OCI-LY7 (cell line): ENCODE results near the gene CNTN6. TPM values are rescaled to one million over a fixed set of nuclear protein-coding genes. Genes with fewer than 3 reads are reported as not detected.
"Not testable (repeated sequence)": the region's sequence is repeated elsewhere in the genome, so short reads cannot be mapped to it uniquely, and the experiment has no call there.

Source experiments
- BruUV-seq: library from RNA; stranded (reverse); fragments of 400-500 nt; replicated peaks from 2 replicates; lab custom pipeline; 2021; lab: Mats Ljungman, UMichigan
- CTCF ChIA-PET: fragments of 300-600 bp; sonication (Branson Sonifier 250); formaldehyde crosslinking; loops from one replicate; lab custom pipeline; 2022; ENCODE audit warnings: antibody characterized with exemption; ENCODE audit not compliant: unreplicated experiment; lab: Charles Lee
- POLR2A ChIA-PET: fragments of 300-600 bp; sonication (Branson Sonifier 250); formaldehyde crosslinking; loops from one replicate; lab custom pipeline; 2022; ENCODE audit warnings: antibody characterized with exemption; lab: Charles Lee
- DNase-seq: peaks from one replicate; pipeline ENCODE4 v3.0.0-alpha.2; 2015; ENCODE audit warnings: low spot score
- H2AFZ ChIP-seq: fragments of 200-600 bp; sonication (generic), shearing (Covaris generic); 2 replicates; pipeline ENCODE4 v1.6.1; 2014; ENCODE audit warnings: mild to moderate bottlenecking, antibody characterized with exemption, low read length, moderate library complexity
- H3K27ac ChIP-seq: fragments of 200-600 bp; sonication (generic); 2 replicates; pipeline ENCODE4 v1.5.1; 2014; ENCODE audit warnings: mixed run types, low read depth, mild to moderate bottlenecking, moderate library complexity, low read length, inconsistent platforms; ENCODE audit not compliant: poor library complexity, severe bottlenecking
- H3K36me3 ChIP-seq: fragments of 200-600 bp; sonication (generic); 2 replicates; pipeline ENCODE4 v1.6.1; 2014; ENCODE audit warnings: mild to moderate bottlenecking, antibody characterized with exemption, low read length, moderate library complexity, mixed read lengths; ENCODE audit not compliant: insufficient read depth
- H3K4me1 ChIP-seq: fragments of 200-600 bp; sonication (generic); 2 replicates; pipeline ENCODE4 v1.5.1; 2014; ENCODE audit warnings: mild to moderate bottlenecking, low read length; ENCODE audit not compliant: insufficient read depth, poor library complexity, severe bottlenecking
- H3K4me2 ChIP-seq: fragments of 200-600 bp; sonication (generic); 2 replicates; pipeline ENCODE4 v1.6.1; 2014; ENCODE audit warnings: mild to moderate bottlenecking, low read length
- H3K4me3 ChIP-seq: fragments of 200-600 bp; sonication (generic); 2 replicates; pipeline ENCODE4 v1.5.1; 2014; ENCODE audit warnings: mild to moderate bottlenecking, low read depth, low read length; ENCODE audit not compliant: poor library complexity, severe bottlenecking
- H3K79me2 ChIP-seq: fragments of 200-600 bp; sonication (generic); 2 replicates; pipeline ENCODE4 v1.6.1; 2016; ENCODE audit warnings: low read depth, mild to moderate bottlenecking, low read length, moderate library complexity, mixed read lengths; ENCODE audit not compliant: insufficient read depth
- H3K9me2 ChIP-seq: fragments of 200-600 bp; sonication (generic); 2 replicates; pipeline ENCODE4 v1.6.1; 2016; ENCODE audit warnings: mild to moderate bottlenecking, low read length, mixed read lengths; ENCODE audit not compliant: insufficient read depth
- H3K9me3 ChIP-seq: fragments of 200-600 bp; sonication (generic); 2 replicates; pipeline ENCODE4 v1.6.1; 2014; ENCODE audit warnings: mild to moderate bottlenecking, mixed run types, low read length, mixed read lengths
- H4K20me1 ChIP-seq: fragments of 200-600 bp; sonication (generic); 2 replicates; pipeline ENCODE4 v1.6.1; 2014; ENCODE audit warnings: mild to moderate bottlenecking, antibody characterized with exemption, low read length, moderate library complexity, mixed read lengths; ENCODE audit not compliant: insufficient read depth
- EZH2phosphoT487 ChIP-seq: fragments of 200-600 bp; sonication (generic); IDR thresholded peaks from 2 replicates; pipeline ENCODE4 v1.6.1; 2018; ENCODE audit warnings: low read depth, borderline replicate concordance, mild to moderate bottlenecking, mixed run types, antibody characterized with exemption, low read length, moderate library complexity, mixed read lengths
- intact Hi-C: fragments of 100-400 bp; cut with micrococcal nuclease; formaldehyde crosslinking; loops from one replicate; pipeline ENCODE4 v1.10.0; 2022; ENCODE audit not compliant: unreplicated experiment
- total RNA-seq, 2 experiments: library from RNA; depleted of rRNA in 1 of 2; stranded (reverse); fragments of >200 nt in 1 of 2; shearing (Covaris generic) in 1 of 2; gene quantifications; 2 replicates each; pipeline ENCODE4 v1.2.3, GENCODE V29; 2014 to 2022
- TF ChIP-seq, protein P1 (sequence below): fragments of 200-600 bp; sonication (generic); conservative IDR thresholded peaks from 2 replicates; pipeline ENCODE4 v1.5.1; 2014; ENCODE audit warnings: mild to moderate bottlenecking, antibody characterized with exemption, low read length, moderate library complexity, mixed read lengths

CNTN6 gene
- total RNA-seq, 2 experiments from 2014 or later, result not detected

DNA sequence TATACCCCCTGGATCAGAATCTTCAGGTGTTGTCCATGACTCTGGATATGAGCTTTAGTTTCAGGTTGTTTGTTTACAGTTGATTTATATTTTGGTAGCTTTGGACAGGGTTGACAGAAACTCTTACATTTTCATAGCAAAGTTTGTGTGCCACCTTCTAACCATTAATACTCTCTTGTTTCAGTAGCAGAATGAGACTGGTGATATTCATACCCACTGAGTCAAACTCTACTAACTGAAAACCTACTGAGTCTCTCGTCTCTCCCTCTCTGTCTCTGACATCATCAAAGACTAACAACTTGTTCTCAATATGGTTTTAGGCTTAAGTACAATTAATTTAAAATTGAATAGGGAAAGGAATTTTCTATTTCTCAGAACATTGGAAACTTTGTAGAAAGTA, 282.3 kb downstream of the CNTN6 start:
- no TSS peak for BruUV-seq
- no peak overlapping the region for H2AFZ ChIP-seq
- H3K79me2 ChIP-seq, result no peaks in the 10 kb centered on the region
- DNase-seq, result no peak
- H3K36me3 ChIP-seq, result no peaks in the 10 kb centered on the region
- intact Hi-C loops, result no loop called here
- no peak overlapping the region for H3K4me3 ChIP-seq
- no peaks in the 10 kb centered on the region for H4K20me1 ChIP-seq
- H3K27ac ChIP-seq, result no peak overlapping the region
- H3K9me3 ChIP-seq, result no peaks in the 10 kb centered on the region
- H3K9me2 ChIP-seq, result no peaks in the 10 kb centered on the region
- no peak for TF ChIP-seq EZH2phosphoT487
- TF ChIP-seq, protein P1, sequence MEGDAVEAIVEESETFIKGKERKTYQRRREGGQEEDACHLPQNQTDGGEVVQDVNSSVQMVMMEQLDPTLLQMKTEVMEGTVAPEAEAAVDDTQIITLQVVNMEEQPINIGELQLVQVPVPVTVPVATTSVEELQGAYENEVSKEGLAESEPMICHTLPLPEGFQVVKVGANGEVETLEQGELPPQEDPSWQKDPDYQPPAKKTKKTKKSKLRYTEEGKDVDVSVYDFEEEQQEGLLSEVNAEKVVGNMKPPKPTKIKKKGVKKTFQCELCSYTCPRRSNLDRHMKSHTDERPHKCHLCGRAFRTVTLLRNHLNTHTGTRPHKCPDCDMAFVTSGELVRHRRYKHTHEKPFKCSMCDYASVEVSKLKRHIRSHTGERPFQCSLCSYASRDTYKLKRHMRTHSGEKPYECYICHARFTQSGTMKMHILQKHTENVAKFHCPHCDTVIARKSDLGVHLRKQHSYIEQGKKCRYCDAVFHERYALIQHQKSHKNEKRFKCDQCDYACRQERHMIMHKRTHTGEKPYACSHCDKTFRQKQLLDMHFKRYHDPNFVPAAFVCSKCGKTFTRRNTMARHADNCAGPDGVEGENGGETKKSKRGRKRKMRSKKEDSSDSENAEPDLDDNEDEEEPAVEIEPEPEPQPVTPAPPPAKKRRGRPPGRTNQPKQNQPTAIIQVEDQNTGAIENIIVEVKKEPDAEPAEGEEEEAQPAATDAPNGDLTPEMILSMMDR, result no peak
- H3K4me1 ChIP-seq, result no peaks in the 10 kb centered on the region
- POLR2A ChIA-PET, result interaction anchor here (0.6 to 1.4 kb wide), 2 partner anchors 28 to 231 kb away, joined by 3 read pairs; no protein-coding TSS in a partner anchor
- H3K4me2 ChIP-seq, result no peak overlapping the region
- CTCF ChIA-PET, result no interaction called here

DNA sequence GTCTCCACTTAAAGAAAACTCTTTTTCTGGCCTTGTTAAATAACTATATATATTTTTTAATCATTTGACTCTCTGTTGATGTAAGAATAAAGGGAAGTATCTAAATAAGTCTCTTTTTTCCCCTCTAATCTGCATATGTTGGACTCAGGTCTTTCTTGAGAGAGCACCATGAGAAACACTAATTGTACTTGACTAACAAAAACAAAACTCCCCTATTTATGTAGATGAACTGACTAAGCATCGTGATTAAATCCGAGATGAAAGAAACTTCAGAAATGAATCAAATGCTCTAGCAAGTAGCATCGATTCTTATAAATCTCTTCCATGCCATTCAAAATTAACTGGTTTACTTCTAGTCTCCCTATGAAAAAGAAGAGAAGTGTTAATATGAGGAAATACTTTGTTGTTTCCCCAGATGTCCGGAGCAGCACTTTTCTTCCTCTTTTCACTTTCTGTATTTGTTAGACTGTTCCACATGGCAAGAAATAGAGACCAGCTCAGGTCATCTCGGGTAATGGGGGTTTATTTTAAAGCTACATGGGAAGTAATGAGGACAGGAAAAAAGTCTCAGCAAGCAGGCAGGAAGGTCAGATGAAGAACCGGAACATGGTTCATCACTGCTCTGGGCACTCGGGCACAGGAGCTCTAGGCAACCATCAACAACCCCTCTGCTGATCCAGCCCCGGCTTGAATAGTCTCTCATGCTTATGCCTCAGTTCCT, 288.3 kb downstream of the CNTN6 start:
- Histone ChIP-seq H4K20me1 (no peaks in the 10 kb centered on the region), H3K4me1 (no peaks in the 10 kb centered on the region), H3K36me3 (no peaks in the 10 kb centered on the region), H3K79me2 (no peaks in the 10 kb centered on the region), H3K9me3 (0 out of 2 replicates have a peak, but pooled peaks cover 3% of the 10 kb centered on the region), H3K9me2 (no peaks in the 10 kb centered on the region), H3K27ac (no peak overlapping the region), H2AFZ (peak overlapping the region; percentile 76), H3K4me3 (peak overlapping the region; percentile 38), H3K4me2 (peak overlapping the region; percentile 49)
- DNase-seq, result peak; percentile 24
- TF ChIP-seq, protein P1, result no peak
- TF ChIP-seq EZH2phosphoT487, result no peak
- ChIA-PET CTCF (no interaction called here), POLR2A (no interaction called here)
- intact Hi-C loops, result no loop called here
- no TSS peak for BruUV-seq

DNA sequence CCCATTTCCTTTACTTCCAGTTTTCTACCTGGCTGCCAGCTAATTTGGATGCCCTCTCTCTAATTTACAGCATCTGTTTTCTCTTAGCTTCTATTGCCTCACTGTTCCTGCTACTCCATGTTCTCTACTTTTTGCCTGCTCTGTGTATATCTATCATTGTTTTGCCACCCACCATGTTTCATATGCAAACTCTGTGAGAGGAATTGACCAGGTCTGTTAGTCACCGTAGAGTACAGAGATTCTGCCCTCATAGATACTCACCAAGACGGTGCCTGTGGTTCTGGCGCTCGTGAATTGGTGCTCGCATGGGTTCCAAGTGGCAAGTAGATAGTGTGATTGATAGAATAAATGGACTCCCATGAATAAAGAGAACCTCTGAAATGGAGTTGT, 288.8 kb downstream of the CNTN6 start:
- ChIA-PET CTCF (no interaction called here), POLR2A (no interaction called here)
- Histone ChIP-seq H3K36me3 (no peaks in the 10 kb centered on the region), H3K4me2 (peak overlapping the region; percentile 49), H4K20me1 (no peaks in the 10 kb centered on the region), H3K79me2 (no peaks in the 10 kb centered on the region), H3K4me3 (peak overlapping the region; percentile 38), H3K4me1 (no peaks in the 10 kb centered on the region), H3K27ac (no peak overlapping the region), H3K9me2 (no peaks in the 10 kb centered on the region), H2AFZ (peak overlapping the region; percentile 76), H3K9me3 (0 out of 2 replicates have a peak, but pooled peaks cover 3% of the 10 kb centered on the region)
- intact Hi-C loops, result no loop called here
- no TSS peak for BruUV-seq
- no peak for DNase-seq
- TF ChIP-seq EZH2phosphoT487, result no peak
- TF ChIP-seq, protein P1, result no peak

DNA sequence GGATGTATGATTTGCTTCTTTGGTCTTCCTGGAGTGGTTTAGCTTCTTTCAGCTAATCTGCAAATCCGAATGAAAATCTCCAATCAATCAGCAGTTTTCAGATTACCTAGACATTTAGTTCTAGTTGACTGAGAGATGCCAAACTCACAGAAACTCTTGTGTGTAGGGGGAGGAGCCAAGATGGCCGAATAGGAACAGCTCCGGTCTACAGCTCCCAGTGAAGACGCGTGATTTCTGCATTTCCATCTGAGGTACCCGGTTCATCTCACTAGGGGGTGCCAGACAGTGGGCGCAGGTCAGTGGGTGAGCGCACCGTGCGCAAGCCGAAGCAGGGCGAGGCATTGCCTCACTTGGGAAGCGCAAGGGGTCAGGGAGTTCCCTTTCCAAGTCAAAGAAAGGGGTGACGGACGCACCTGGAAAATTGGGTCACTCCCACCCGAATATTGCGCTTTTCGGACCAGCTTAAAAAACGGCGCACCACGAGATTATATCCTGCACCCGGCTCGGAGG, 294.6 kb downstream of the CNTN6 start:
- H3K27ac ChIP-seq, CTCF ChIA-PET, intact Hi-C loops, H3K9me2 ChIP-seq, H4K20me1 ChIP-seq, H3K4me2 ChIP-seq, H2AFZ ChIP-seq, POLR2A ChIA-PET, H3K36me3 ChIP-seq, H3K4me3 ChIP-seq, DNase-seq, H3K79me2 ChIP-seq, BruUV-seq, H3K4me1 ChIP-seq, H3K9me3 ChIP-seq: not testable (repeated sequence)
